Fibroblast of villous mesenchyme (primary cell): ENCODE measurements around the gene OBSL1. TPM values are rescaled to one million over a fixed set of nuclear protein-coding genes. Genes with fewer than 3 reads are reported as not detected.
A peak's percentile ranks its signal among the peaks of the same experiment; 100 is the strongest.

Experiments
- DNase-seq: peaks from one replicate; pipeline ENCODE4 v3.0.0-alpha.2; 2010; ENCODE audit warnings: low read depth
- H3K4me3 ChIP-seq: 2 replicates; pipeline ENCODE4 v1.5.1; 2011; ENCODE audit warnings: low read depth, mild to moderate bottlenecking, low read length
- CTCF ChIP-seq: IDR thresholded peaks from 2 replicates; pipeline ENCODE4 v1.5.1; 2012; ENCODE audit warnings: low read depth, mild to moderate bottlenecking, low read length; ENCODE audit not compliant: insufficient read depth
- total RNA-seq: library from RNA; depleted of rRNA; stranded (reverse); fragments of >200 nt; gene quantifications from 2 replicates; pipeline ENCODE4 v1.2.3, GENCODE V29; 2012

Gene OBSL1
- total RNA-seq, 1 donor: 86.8 TPM

DNA sequence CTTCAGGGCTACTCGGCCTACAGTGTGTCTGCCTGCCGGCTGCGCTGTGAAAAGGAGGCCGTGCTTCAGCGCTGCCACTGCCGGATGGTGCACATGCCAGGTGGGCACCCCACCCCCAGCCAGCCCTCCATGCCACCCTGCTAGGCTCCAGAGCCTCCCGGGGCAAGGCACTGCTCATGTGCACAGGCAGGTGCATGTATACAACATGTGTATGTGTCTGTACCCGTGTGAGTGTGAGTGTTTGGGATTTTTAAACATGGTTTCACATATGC, 39.0 kb downstream of the OBSL1 start:
- no peak for DNase-seq
- H3K4me3 ChIP-seq: no peak overlapping the region
- TF ChIP-seq CTCF: no peak

DNA sequence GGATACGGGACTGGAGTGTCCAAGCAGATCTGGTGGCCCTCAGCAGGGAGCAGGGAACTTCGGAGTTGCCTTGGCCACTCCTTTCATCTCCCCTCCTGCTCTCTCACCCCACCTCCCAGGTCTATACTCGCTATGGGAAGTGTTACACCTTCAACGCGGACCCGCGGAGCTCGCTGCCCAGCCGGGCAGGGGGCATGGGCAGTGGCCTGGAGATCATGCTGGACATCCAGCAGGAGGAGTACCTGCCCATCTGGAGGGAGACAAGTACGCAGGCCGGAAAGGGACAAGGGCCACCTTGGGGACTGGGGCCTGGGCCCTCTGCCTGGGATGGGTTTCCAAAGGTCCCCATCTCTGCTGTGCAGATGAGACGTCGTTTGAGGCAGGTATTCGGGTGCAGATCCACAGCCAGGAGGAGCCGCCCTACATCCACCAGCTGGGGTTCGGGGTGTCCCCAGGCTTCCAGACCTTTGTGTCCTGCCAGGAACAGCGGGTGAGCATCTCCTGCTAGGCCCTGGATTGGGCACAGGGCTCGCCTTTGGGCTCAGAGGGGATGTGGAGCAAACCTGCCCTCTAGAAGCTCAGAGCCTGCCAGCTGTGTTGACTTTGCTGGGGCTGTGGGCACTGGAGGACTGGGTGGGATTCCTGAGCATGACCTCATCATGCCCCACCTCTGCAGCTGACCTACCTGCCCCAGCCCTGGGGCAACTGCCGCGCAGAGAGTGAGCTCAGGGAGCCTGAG, 39.5 kb downstream of the OBSL1 start:
- no peak for TF ChIP-seq CTCF
- DNase-seq: no peak
- no peak overlapping the region for H3K4me3 ChIP-seq

DNA sequence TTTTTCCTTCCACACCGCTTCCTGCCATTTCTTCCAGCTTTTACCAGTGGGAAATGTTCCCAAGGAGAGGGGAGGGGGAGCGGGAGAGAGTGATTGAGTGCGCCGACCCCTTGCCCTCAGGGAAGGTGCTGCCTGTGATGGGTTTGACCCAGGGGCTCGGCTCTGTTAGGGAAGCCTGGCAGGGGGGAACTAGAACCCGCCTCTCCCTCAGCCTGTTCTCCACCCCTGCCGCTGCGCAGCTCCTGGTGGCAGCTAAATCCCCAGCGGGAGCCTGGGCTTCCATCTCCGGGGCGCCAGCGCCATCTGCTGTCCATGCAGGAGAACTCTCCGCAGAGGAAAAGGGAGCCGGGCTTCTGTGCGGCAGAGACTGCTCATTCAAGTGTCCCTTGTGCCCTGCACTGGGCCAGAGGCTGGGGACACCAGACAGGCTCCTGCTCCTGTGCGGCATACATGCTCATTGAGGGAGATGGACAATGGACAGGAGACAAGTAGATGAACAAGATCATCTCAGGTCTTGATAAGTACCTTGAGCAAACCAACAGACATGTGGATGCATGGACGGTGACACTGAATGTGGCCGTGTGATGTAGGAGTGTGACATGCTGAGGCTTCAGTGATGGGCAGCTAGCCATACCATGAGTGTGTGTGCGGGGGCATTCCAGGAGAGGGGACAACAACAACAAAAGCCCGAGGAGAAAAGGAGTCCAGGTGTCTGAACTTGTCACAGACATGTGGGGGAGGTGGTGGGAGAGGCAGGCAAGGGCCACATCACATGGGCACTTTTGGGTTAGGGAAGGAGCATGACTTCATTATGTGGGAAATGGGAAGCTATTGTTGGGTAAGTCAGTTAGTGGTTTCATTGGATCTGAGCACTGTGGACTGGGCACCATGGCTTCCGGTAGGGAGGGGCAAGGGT, 41.0 kb downstream of the OBSL1 start:
- TF ChIP-seq CTCF: peak; percentile 99
- no peak overlapping the region for H3K4me3 ChIP-seq
- DNase-seq: peak; percentile 83

- TF ChIP-seq CTCF: no peak
- DNase-seq: no peak
- no peak overlapping the region for H3K4me3 ChIP-seq
Measured at GRCh38 chr2:219527472-219527871, 43.9 kb downstream of the OBSL1 start.

- H3K4me3 ChIP-seq: no peak overlapping the region
- no peak for DNase-seq
- TF ChIP-seq CTCF: no peak
Measured at GRCh38 chr2:219527076-219527394, 44.3 kb downstream of the OBSL1 start.

- H3K4me3 ChIP-seq: no peak overlapping the region
- TF ChIP-seq CTCF: no peak
- DNase-seq: no peak
Measured at GRCh38 chr2:219526320-219527075, 44.8 kb downstream of the OBSL1 start.
